Stomach smooth muscle (tissue), 2 donors: Measurements from ENCODE around the gene PLCG2.
"Not testable (repeated sequence)": the region's sequence is repeated elsewhere in the genome, so short reads cannot be mapped to it uniquely, and the experiment has no call there.

ENCODE experiments used
- H3K27ac ChIP-seq: one replicate; pipeline ENCODE4 v1.7.0; 2013; ENCODE audit warnings: mild to moderate bottlenecking, low read length, inconsistent platforms
- H3K27me3 ChIP-seq, 2 donors: one replicate each; pipeline ENCODE4 v1.7.0; 2013; ENCODE audit warnings: low read length in 2 of 2; ENCODE audit not compliant: insufficient read depth in 2 of 2, control insufficient read depth in 1 of 2
- H3K36me3 ChIP-seq, 2 donors: one replicate each; pipeline ENCODE4 v1.7.0; 2013; ENCODE audit warnings: low read length in 2 of 2; ENCODE audit not compliant: control insufficient read depth in 2 of 2, insufficient read depth in 2 of 2
- H3K4me1 ChIP-seq: one replicate; pipeline ENCODE4 v1.7.0; 2013; ENCODE audit warnings: low read length; ENCODE audit not compliant: control insufficient read depth, insufficient read depth
- H3K4me3 ChIP-seq, 2 donors: one replicate each; pipeline ENCODE4 v1.7.0; 2013; ENCODE audit warnings: low read length in 2 of 2
- H3K9ac ChIP-seq, 2 donors: one replicate each; pipeline ENCODE4 v1.7.0; 2013; ENCODE audit warnings: low read length in 2 of 2, mild to moderate bottlenecking in 1 of 2
- H3K9me3 ChIP-seq, 2 donors: one replicate each; pipeline ENCODE4 v1.7.0; 2013; ENCODE audit warnings: low read length in 2 of 2; ENCODE audit not compliant: control insufficient read depth in 2 of 2
- donor health status: healthy.
- donor health status: Pancreatic carcinoma.

PLCG2 gene

GRCh38 chr16:81928271-81928918, 149.3 kb downstream of the PLCG2 start:
- no peak overlapping the region for H3K9ac ChIP-seq
- H3K36me3 ChIP-seq, result peaks cover 0 to 3% of the 10 kb centered on the region in 2 donors
- no peak overlapping the region for H3K4me3 ChIP-seq
- peaks cover 2% of the 10 kb centered on the region in 2 donors for H3K27me3 ChIP-seq
- no peaks in the 10 kb centered on the region for H3K4me1 ChIP-seq
- H3K27ac ChIP-seq, result no peak overlapping the region
- H3K9me3 ChIP-seq, result no peaks in the 10 kb centered on the region

GRCh38 chr16:81928975-81929374, 149.9 kb downstream of the PLCG2 start:
- H3K4me1 ChIP-seq, result no peaks in the 10 kb centered on the region
- H3K4me3 ChIP-seq, result no peak overlapping the region
- H3K36me3 ChIP-seq, result peaks cover 0 to 3% of the 10 kb centered on the region in 2 donors
- H3K9me3 ChIP-seq, result no peaks in the 10 kb centered on the region
- H3K9ac ChIP-seq, result no peak overlapping the region
- no peak overlapping the region for H3K27ac ChIP-seq
- peaks cover 2 to 4% of the 10 kb centered on the region in 2 donors for H3K27me3 ChIP-seq

GRCh38 chr16:81929841-81930240, 150.8 kb downstream of the PLCG2 start:
- H3K27me3 ChIP-seq, result peaks cover 2 to 4% of the 10 kb centered on the region in 2 donors

GRCh38 chr16:81931927-81932326, 152.8 kb downstream of the PLCG2 start:
- Histone ChIP-seq H3K27ac (no peak overlapping the region), H3K4me1 (peaks cover 10% of the 10 kb centered on the region), H3K9ac (no peak overlapping the region), H3K27me3 (peaks cover 2 to 4% of the 10 kb centered on the region in 2 donors), H3K4me3 (no peak overlapping the region), H3K9me3 (no peaks in the 10 kb centered on the region), H3K36me3 (peaks cover 0 to 2% of the 10 kb centered on the region in 2 donors)

More at GRCh38 chr16:81929841-81930240, 150.8 kb downstream of the PLCG2 start:
- Histone ChIP-seq H3K4me1 (no peaks in the 10 kb centered on the region), H3K36me3 (peaks cover 0 to 2% of the 10 kb centered on the region in 2 donors), H3K4me3 (no peak overlapping the region), H3K27ac (no peak overlapping the region), H3K9ac (no peak overlapping the region), H3K9me3 (no peaks in the 10 kb centered on the region)

- H3K9ac ChIP-seq, result no peak overlapping the region
- peaks cover 2 to 4% of the 10 kb centered on the region in 2 donors for H3K27me3 ChIP-seq
- no peak overlapping the region for H3K27ac ChIP-seq
- H3K36me3 ChIP-seq, result peaks cover 0 to 2% of the 10 kb centered on the region in 2 donors
- H3K4me3 ChIP-seq, result no peak overlapping the region
- no peaks in the 10 kb centered on the region for H3K9me3 ChIP-seq
- H3K4me1 ChIP-seq, result peaks cover 10% of the 10 kb centered on the region
Observed at GRCh38 chr16:81932668-81933067, 153.6 kb downstream of the PLCG2 start.

GRCh38 chr16:81933361-81933760, 154.3 kb downstream of the PLCG2 start:
- H3K9me3 ChIP-seq, result no peaks in the 10 kb centered on the region
- H3K27ac ChIP-seq, result no peak overlapping the region
- H3K27me3 ChIP-seq, result peaks cover 2 to 4% of the 10 kb centered on the region in 2 donors
- H3K36me3 ChIP-seq, result peaks cover 0 to 2% of the 10 kb centered on the region in 2 donors
- no peak overlapping the region for H3K9ac ChIP-seq
- H3K4me3 ChIP-seq, result no peak overlapping the region
- peaks cover 10% of the 10 kb centered on the region for H3K4me1 ChIP-seq

GRCh38 chr16:81934711-81935110, 155.6 kb downstream of the PLCG2 start:
- not testable (repeated sequence) for H3K27ac ChIP-seq, H3K4me1 ChIP-seq, H3K27me3 ChIP-seq, H3K9ac ChIP-seq, H3K36me3 ChIP-seq, H3K4me3 ChIP-seq, H3K9me3 ChIP-seq

GRCh38 chr16:81936209-81937000, 157.3 kb downstream of the PLCG2 start:
- no peaks in the 10 kb centered on the region for H3K9me3 ChIP-seq
- no peak overlapping the region for H3K4me3 ChIP-seq
- no peak overlapping the region for H3K9ac ChIP-seq
- peaks cover 12% of the 10 kb centered on the region for H3K4me1 ChIP-seq
- H3K27me3 ChIP-seq, result peaks cover 6 to 9% of the 10 kb centered on the region in 2 donors
- H3K27ac ChIP-seq, result no peak overlapping the region
- no peaks in the 10 kb centered on the region for H3K36me3 ChIP-seq

GRCh38 chr16:81937305-81938038, 158.4 kb downstream of the PLCG2 start:
- peaks cover 4 to 7% of the 10 kb centered on the region in 2 donors for H3K27me3 ChIP-seq
- peaks cover 12% of the 10 kb centered on the region for H3K4me1 ChIP-seq
- H3K27ac ChIP-seq, result no peak overlapping the region
- no peaks in the 10 kb centered on the region for H3K9me3 ChIP-seq
- H3K4me3 ChIP-seq, result no peak overlapping the region
- no peaks in the 10 kb centered on the region for H3K36me3 ChIP-seq
- no peak overlapping the region for H3K9ac ChIP-seq

GRCh38 chr16:81938326-81939163, 159.5 kb downstream of the PLCG2 start:
- Histone ChIP-seq H3K27ac (no peak overlapping the region), H3K27me3 (peaks cover 4 to 7% of the 10 kb centered on the region in 2 donors), H3K9ac (no peak overlapping the region), H3K36me3 (no peaks in the 10 kb centered on the region), H3K9me3 (no peaks in the 10 kb centered on the region), H3K4me3 (no peak overlapping the region), H3K4me1 (peaks cover 12% of the 10 kb centered on the region)
